Gastrocnemius medialis (tissue), 4 donors: ENCODE data around the gene ARHGAP8. TPM values are rescaled to one million over a fixed set of nuclear protein-coding genes. Genes with fewer than 3 reads are reported as not detected.
A peak's percentile ranks its signal among the peaks of the same experiment; 100 is the strongest.

ENCODE experiments used
- ATAC-seq, 2 donors: fragments of 150-250 bp; one replicate each; pipeline ENCODE4 v1.9.1; 2016
- DNase-seq, 2 donors: peaks; one replicate each; pipeline ENCODE4 v3.0.0-alpha.2; 2019
- H3K27ac ChIP-seq, 4 donors: fragments of 200-600 bp; sonication (generic); 1 replicate in 1 of 4; 2 replicates in 3 of 4; pipeline ENCODE4 v1.5.1; 2016 to 2018; ENCODE audit warnings: mild to moderate bottlenecking in 2 of 4, moderate library complexity in 1 of 4
- H3K27me3 ChIP-seq, 3 donors: fragments of 200-600 bp; sonication (generic) in 2 of 3; 1 replicate in 1 of 3; 2 replicates in 2 of 3; pipeline versions ENCODE4 v1.5.1 to v1.6.0; 2016 to 2019; ENCODE audit warnings: mild to moderate bottlenecking in 1 of 3, moderate library complexity in 1 of 3
- H3K36me3 ChIP-seq, 2 donors: fragments of 200-600 bp; sonication (generic) in 1 of 2; one replicate each; pipeline ENCODE4 v1.5.1; 2017 to 2018
- H3K4me1 ChIP-seq, 2 donors: fragments of 200-600 bp; sonication (generic) in 1 of 2; one replicate each; pipeline ENCODE4 v1.5.1; 2016 to 2017; ENCODE audit warnings: mild to moderate bottlenecking in 2 of 2
- H3K4me3 ChIP-seq, 4 donors: fragments of 200-600 bp; sonication (generic) in 3 of 4; 1 replicate in 1 of 4; 2 replicates in 3 of 4; pipeline ENCODE4 v1.5.1; 2016 to 2019; ENCODE audit warnings: mild to moderate bottlenecking in 2 of 4
- H3K9me3 ChIP-seq, 3 donors: fragments of 200-600 bp; sonication (generic) in 2 of 3; 1 replicate in 1 of 3; 2 replicates in 2 of 3; pipeline ENCODE4 v1.5.1; 2016 to 2019
- CTCF ChIP-seq, 5 experiments: fragments of 450-650 bp in 3 of 5; fragments of 200-600 bp in 2 of 5; sonication (generic) in 2 of 5; IDR thresholded peaks in 4 of 5; conservative IDR thresholded peaks in 1 of 5; 1 replicate in 4 of 5; 2 replicates in 1 of 5; pipeline ENCODE4 v1.5.1; 2016 to 2019; ENCODE audit warnings: antibody characterized with exemption in 5 of 5, mild to moderate bottlenecking in 3 of 5, moderate library complexity in 3 of 5
- POLR2A ChIP-seq, 2 donors: fragments of 450-650 bp; IDR thresholded peaks; one replicate each; pipeline ENCODE4 v1.6.1; 2017; ENCODE audit warnings: antibody characterized with exemption in 2 of 2, mild to moderate bottlenecking in 2 of 2, moderate library complexity in 2 of 2
- in situ Hi-C, 4 donors: fragments of 200-750 bp; cut with MboI; loops; one replicate each; pipeline versions ENCODE4 v1.15.0 to v1.8.0; 2017; ENCODE audit warnings: low sequenced_read_pairs in 4 of 4
- intact Hi-C: fragments of 100-400 bp; cut with DNase I; formaldehyde crosslinking; loops from one replicate; pipeline ENCODE4 v1.15.1; 2023; ENCODE audit warnings: low total_unique reads
- total RNA-seq, 4 donors: library from RNA; depleted of rRNA; stranded (reverse); fragments of >200 nt; gene quantifications; one replicate each; pipeline versions ENCODE4 v1.1.0 to v1.2.3, GENCODE V29; 2016

Gene ARHGAP8
- not detected for total RNA-seq

- Histone ChIP-seq H3K27me3 (peaks cover 41 to 50% (median 44%) of the 10 kb centered on the region in 3 donors), H3K4me3 (no peak within 1 kb of the TSS), H3K36me3 (no peaks in the 10 kb centered on the region), H3K9me3 (no peaks in the 10 kb centered on the region), H3K4me1 (no peaks in the 10 kb centered on the region), H3K27ac (no peak within 1 kb of the TSS)
- DNase-seq, result no peak
- no peak for TF ChIP-seq POLR2A (IDR thresholded peaks at IDR 0.05)
- no peak for TF ChIP-seq CTCF (IDR thresholded peaks at IDR 0.05 in 4 of 5, conservative IDR thresholded peaks at IDR 0.05 in 1 of 5)
- in situ Hi-C loops, result no loop called here
- intact Hi-C loops, result no loop called here
- no peak for ATAC-seq
Observed at GRCh38 chr22:44752285-44753188, at the start of gene ARHGAP8. ARHGAP8 (plus strand) TSS chr22:44752575; CDS start chr22:44786528, 33,953 bp downstream.

DNA sequence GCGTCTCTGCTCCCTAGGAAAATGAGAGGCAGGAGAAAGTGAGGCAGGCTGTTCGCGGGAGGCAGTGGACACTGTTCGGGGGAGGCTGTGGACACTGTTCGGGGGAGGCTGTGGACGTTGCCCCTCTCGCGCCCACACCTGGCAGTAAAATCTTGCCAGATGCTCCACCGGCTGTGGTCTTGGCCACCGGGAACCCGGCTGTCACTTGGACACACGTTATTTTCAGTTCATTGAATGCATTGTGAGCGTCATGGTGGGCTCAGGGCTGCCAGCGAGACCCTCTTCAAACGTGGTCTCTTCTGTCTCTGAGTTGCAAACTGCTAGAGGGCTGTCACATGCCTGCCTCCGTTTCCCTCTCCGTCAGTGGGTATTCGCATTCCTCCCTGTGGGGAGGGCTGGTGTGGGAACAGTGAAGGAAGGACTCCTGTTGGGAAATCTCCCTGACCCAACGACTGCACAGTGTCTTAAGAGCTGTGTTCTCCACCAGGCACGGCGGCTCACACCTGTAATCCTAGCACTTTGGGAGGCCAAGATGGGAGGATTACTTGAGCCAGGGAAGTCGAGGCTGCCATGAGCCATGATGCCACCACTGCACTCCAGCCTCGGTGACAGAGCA is 49.0 kb upstream of the ARHGAP8 start:
- intact Hi-C loops (no loop called here), in situ Hi-C loops (no loop called here)
- Histone ChIP-seq H3K4me1 (peaks cover 0 to 5% of the 10 kb centered on the region in 2 donors), H3K36me3 (no peaks in the 10 kb centered on the region), H3K4me3 (peak overlapping the region; percentile 36 to 56 (median 48)), H3K27ac (no peak overlapping the region), H3K27me3 (peaks cover 21 to 25% (median 21%) of the 10 kb centered on the region in 3 donors), H3K9me3 (no peaks in the 10 kb centered on the region)
- TF ChIP-seq CTCF (IDR thresholded peaks at IDR 0.05 in 4 of 5, conservative IDR thresholded peaks at IDR 0.05 in 1 of 5) (no peak), POLR2A (IDR thresholded peaks at IDR 0.05) (no peak)
- ATAC-seq (no peak), DNase-seq (no peak)

GRCh38 chr22:44704159-44705021 is 48.0 kb upstream of the ARHGAP8 start:
- intact Hi-C loops (no loop called here), in situ Hi-C loops (no loop called here)
- Histone ChIP-seq H3K27me3 (peaks cover 19 to 25% (median 21%) of the 10 kb centered on the region in 3 donors), H3K4me3 (no peak overlapping the region), H3K27ac (no peak overlapping the region), H3K9me3 (no peaks in the 10 kb centered on the region), H3K4me1 (peaks cover 0 to 5% of the 10 kb centered on the region in 2 donors), H3K36me3 (no peaks in the 10 kb centered on the region)
- no peak for DNase-seq
- ATAC-seq, result no peak
- no peak for TF ChIP-seq POLR2A (IDR thresholded peaks at IDR 0.05)

- ATAC-seq, result no peak
- Histone ChIP-seq H3K36me3 (no peaks in the 10 kb centered on the region), H3K9me3 (no peaks in the 10 kb centered on the region), H3K27me3 (peaks cover 14 to 25% (median 21%) of the 10 kb centered on the region in 3 donors), H3K4me1 (peaks cover 0 to 5% of the 10 kb centered on the region in 2 donors), H3K4me3 (no peak overlapping the region), H3K27ac (no peak overlapping the region)
- TF ChIP-seq CTCF (IDR thresholded peaks at IDR 0.05 in 4 of 5, conservative IDR thresholded peaks at IDR 0.05 in 1 of 5), result no peak
- no peak for TF ChIP-seq POLR2A (IDR thresholded peaks at IDR 0.05)
- DNase-seq, result no peak
- in situ Hi-C loops, result no loop called here
- intact Hi-C loops, result no loop called here
Observed at GRCh38 chr22:44705022-44705297, 47.4 kb upstream of the ARHGAP8 start.
